SK-N-SH treated with all-trans-retinoic acid at 6 μM for 48 hours (cell line): ENCODE measurements around the gene BACE1-AS.

Experiments used
- GLIS3 ChIP-seq: fragments of 250-450 bp; sonication (Bioruptor Pico); IDR thresholded peaks from 2 replicates; pipeline ENCODE4 v1.5.0; 2020; ENCODE audit warnings: mild to moderate bottlenecking, moderate library complexity
- ZC3H10 ChIP-seq: fragments of 250-450 bp; sonication (Bioruptor Pico); IDR thresholded peaks from 2 replicates; pipeline ENCODE4 v1.5.1; 2021; ENCODE audit warnings: mild to moderate bottlenecking, moderate library complexity
- ZFP30 ChIP-seq: fragments of 450-650 bp; formaldehyde crosslinking; IDR thresholded peaks from 2 replicates; pipeline ENCODE4 v1.5.0; 2022; ENCODE audit warnings: mild to moderate bottlenecking, moderate library complexity
- ZNF8 ChIP-seq: fragments of 450-650 bp; formaldehyde crosslinking; IDR thresholded peaks from 2 replicates; pipeline ENCODE4 v1.5.0; 2020; ENCODE audit warnings: mild to moderate bottlenecking, moderate library complexity
- TF ChIP-seq, protein P1 (sequence below): fragments of 250-450 bp; sonication (Bioruptor Pico); IDR thresholded peaks from 2 replicates; pipeline ENCODE4 v1.8.0; 2020; ENCODE audit warnings: mild to moderate bottlenecking, moderate library complexity, borderline replicate concordance
- TF ChIP-seq, protein P2 (sequence below): fragments of 250-450 bp; sonication (Bioruptor Pico); IDR thresholded peaks from 2 replicates; pipeline ENCODE4 v1.5.1; 2020; ENCODE audit warnings: low read depth, mild to moderate bottlenecking, moderate library complexity
- TF ChIP-seq, protein P3 (sequence below): fragments of 250-450 bp; sonication (Bioruptor Pico); IDR thresholded peaks from 2 replicates; pipeline ENCODE4 v1.5.1; 2021; ENCODE audit warnings: mild to moderate bottlenecking, moderate library complexity

DNA sequence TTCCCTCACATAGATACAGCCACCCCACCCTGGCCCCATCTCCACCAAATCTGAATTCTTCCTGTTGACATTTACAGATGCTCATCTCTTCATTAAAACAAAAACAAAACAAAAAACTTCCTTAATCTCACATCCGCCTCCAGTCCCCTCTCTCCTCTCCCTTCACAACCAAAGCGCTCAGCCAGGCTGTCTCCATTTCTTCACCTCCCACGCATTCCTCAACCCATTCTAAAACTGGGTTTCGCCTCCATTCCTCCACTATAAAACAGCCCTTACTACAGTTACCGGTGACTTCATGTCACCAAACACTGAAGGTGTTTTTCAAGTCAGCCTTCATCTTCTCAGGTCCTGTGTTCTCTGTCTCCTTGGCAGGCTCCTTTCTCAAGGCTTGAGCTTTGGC lies 9.6 kb downstream of the BACE1-AS start:
- TF ChIP-seq, protein P1, sequence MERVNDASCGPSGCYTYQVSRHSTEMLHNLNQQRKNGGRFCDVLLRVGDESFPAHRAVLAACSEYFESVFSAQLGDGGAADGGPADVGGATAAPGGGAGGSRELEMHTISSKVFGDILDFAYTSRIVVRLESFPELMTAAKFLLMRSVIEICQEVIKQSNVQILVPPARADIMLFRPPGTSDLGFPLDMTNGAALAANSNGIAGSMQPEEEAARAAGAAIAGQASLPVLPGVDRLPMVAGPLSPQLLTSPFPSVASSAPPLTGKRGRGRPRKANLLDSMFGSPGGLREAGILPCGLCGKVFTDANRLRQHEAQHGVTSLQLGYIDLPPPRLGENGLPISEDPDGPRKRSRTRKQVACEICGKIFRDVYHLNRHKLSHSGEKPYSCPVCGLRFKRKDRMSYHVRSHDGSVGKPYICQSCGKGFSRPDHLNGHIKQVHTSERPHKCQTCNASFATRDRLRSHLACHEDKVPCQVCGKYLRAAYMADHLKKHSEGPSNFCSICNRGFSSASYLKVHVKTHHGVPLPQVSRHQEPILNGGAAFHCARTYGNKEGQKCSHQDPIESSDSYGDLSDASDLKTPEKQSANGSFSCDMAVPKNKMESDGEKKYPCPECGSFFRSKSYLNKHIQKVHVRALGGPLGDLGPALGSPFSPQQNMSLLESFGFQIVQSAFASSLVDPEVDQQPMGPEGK (CRISPR knock-in tag), result no peak
- TF ChIP-seq ZNF8 (CRISPR knock-in tag), result no peak
- TF ChIP-seq, protein P2, sequence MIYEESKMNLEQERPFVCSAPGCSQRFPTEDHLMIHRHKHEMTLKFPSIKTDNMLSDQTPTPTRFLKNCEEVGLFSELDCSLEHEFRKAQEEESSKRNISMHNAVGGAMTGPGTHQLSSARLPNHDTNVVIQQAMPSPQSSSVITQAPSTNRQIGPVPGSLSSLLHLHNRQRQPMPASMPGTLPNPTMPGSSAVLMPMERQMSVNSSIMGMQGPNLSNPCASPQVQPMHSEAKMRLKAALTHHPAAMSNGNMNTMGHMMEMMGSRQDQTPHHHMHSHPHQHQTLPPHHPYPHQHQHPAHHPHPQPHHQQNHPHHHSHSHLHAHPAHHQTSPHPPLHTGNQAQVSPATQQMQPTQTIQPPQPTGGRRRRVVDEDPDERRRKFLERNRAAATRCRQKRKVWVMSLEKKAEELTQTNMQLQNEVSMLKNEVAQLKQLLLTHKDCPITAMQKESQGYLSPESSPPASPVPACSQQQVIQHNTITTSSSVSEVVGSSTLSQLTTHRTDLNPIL (CRISPR knock-in tag), result no peak
- TF ChIP-seq ZC3H10 (CRISPR knock-in tag), result no peak
- no peak for TF ChIP-seq ZFP30 (CRISPR knock-in tag)
- TF ChIP-seq GLIS3 (CRISPR knock-in tag), result no peak
- TF ChIP-seq, protein P3, sequence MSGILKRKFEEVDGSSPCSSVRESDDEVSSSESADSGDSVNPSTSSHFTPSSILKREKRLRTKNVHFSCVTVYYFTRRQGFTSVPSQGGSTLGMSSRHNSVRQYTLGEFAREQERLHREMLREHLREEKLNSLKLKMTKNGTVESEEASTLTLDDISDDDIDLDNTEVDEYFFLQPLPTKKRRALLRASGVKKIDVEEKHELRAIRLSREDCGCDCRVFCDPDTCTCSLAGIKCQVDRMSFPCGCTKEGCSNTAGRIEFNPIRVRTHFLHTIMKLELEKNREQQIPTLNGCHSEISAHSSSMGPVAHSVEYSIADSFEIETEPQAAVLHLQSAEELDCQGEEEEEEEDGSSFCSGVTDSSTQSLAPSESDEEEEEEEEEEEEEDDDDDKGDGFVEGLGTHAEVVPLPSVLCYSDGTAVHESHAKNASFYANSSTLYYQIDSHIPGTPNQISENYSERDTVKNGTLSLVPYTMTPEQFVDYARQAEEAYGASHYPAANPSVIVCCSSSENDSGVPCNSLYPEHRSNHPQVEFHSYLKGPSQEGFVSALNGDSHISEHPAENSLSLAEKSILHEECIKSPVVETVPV (CRISPR knock-in tag), result no peak
